Calu3 (cell line): Measurements from ENCODE around the gene QKI. TPM values are rescaled to one million over a fixed set of nuclear protein-coding genes. Genes with fewer than 3 reads are reported as not detected.

Experiments
- BruUV-seq: library from RNA; stranded (reverse); fragments of 400-500 nt; replicated peaks from 2 replicates; lab custom pipeline; 2021; lab: Mats Ljungman, UMichigan
- CTCF ChIA-PET: fragments of 300-600 bp; sonication (Branson Sonifier 250); formaldehyde crosslinking; loops from one replicate; lab custom pipeline; 2022; ENCODE audit warnings: antibody characterized with exemption; lab: Charles Lee
- DNase-seq: peaks from one replicate; pipeline ENCODE4 v3.0.0; 2022
- H3K27ac Mint-ChIP-seq: one replicate; pipeline ENCODE4 v1.8.0; 2022; ENCODE audit warnings: mixed read lengths; ENCODE audit not compliant: unreplicated experiment
- H3K27me3 Mint-ChIP-seq: one replicate; pipeline ENCODE4 v1.8.0; 2022; ENCODE audit warnings: mixed read lengths; ENCODE audit not compliant: unreplicated experiment
- H3K36me3 Mint-ChIP-seq: one replicate; pipeline ENCODE4 v1.8.0; 2022; ENCODE audit warnings: mild to moderate bottlenecking, moderate library complexity, mixed read lengths; ENCODE audit not compliant: insufficient read depth, unreplicated experiment
- H3K4me1 Mint-ChIP-seq: one replicate; pipeline ENCODE4 v1.8.0; 2022; ENCODE audit warnings: mild to moderate bottlenecking, low read depth, mixed read lengths; ENCODE audit not compliant: unreplicated experiment
- H3K4me3 Mint-ChIP-seq: one replicate; pipeline ENCODE4 v1.8.0; 2022; ENCODE audit warnings: mild to moderate bottlenecking, low read depth, moderate library complexity, mixed read lengths; ENCODE audit not compliant: unreplicated experiment
- H3K9me3 Mint-ChIP-seq: one replicate; pipeline ENCODE4 v1.8.0; 2022; ENCODE audit warnings: low read depth, mixed read lengths; ENCODE audit not compliant: unreplicated experiment
- intact Hi-C: fragments of 100-400 bp; cut with micrococcal nuclease; formaldehyde crosslinking; loops from one replicate; pipeline ENCODE4 v1.10.0; 2022; ENCODE audit not compliant: unreplicated experiment
- total RNA-seq: library from RNA; stranded (reverse); gene quantifications from 2 replicates; pipeline ENCODE4 v1.2.3, GENCODE V29; 2022
- TF ChIP-seq, protein P1 (sequence below): fragments of 200-600 bp; IDR thresholded peaks from one replicate; pipeline ENCODE4 v1.8.0; 2022; ENCODE audit warnings: antibody characterized with exemption; ENCODE audit not compliant: unreplicated experiment

QKI gene
- total RNA-seq, 1 experiment from 2014 or later, result 131 TPM

DNA sequence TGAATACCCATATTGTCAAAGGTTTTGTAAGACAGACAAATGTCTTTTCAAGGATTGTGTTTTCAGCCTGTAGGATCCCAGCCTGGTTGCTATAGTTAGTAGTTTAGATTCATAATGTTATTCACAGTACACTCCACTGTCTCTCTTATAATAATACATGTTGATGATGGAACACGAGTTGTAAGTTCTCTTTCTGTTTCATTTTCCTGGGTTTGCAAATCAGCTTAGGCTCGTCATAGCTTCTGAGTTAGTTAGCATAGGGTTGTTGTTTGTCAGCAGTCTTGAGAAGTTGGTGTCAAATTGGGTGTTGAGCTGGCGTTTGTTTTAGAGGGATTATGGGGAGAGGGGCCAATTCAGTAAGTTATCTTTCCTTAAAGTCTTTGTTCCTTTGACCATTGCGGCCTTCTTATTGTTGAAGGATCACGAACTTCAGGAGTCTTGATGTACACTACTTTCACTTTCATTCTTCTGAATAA is 45.8 kb downstream of the QKI start:
- no TSS peak for BruUV-seq
- peaks cover 25% of the 10 kb centered on the region for H3K36me3 Mint-ChIP-seq
- H3K27ac Mint-ChIP-seq, result peak overlapping the region; percentile 87
- peaks cover 62% of the 10 kb centered on the region for H3K4me1 Mint-ChIP-seq
- no peaks in the 10 kb centered on the region for H3K27me3 Mint-ChIP-seq
- peak overlapping the region; percentile 78 for H3K4me3 Mint-ChIP-seq
- CTCF ChIA-PET, result no interaction called here
- TF ChIP-seq, protein P1, sequence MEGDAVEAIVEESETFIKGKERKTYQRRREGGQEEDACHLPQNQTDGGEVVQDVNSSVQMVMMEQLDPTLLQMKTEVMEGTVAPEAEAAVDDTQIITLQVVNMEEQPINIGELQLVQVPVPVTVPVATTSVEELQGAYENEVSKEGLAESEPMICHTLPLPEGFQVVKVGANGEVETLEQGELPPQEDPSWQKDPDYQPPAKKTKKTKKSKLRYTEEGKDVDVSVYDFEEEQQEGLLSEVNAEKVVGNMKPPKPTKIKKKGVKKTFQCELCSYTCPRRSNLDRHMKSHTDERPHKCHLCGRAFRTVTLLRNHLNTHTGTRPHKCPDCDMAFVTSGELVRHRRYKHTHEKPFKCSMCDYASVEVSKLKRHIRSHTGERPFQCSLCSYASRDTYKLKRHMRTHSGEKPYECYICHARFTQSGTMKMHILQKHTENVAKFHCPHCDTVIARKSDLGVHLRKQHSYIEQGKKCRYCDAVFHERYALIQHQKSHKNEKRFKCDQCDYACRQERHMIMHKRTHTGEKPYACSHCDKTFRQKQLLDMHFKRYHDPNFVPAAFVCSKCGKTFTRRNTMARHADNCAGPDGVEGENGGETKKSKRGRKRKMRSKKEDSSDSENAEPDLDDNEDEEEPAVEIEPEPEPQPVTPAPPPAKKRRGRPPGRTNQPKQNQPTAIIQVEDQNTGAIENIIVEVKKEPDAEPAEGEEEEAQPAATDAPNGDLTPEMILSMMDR, result no peak
- intact Hi-C loops, result no loop called here
- no peaks in the 10 kb centered on the region for H3K9me3 Mint-ChIP-seq
- DNase-seq, result no peak

DNA sequence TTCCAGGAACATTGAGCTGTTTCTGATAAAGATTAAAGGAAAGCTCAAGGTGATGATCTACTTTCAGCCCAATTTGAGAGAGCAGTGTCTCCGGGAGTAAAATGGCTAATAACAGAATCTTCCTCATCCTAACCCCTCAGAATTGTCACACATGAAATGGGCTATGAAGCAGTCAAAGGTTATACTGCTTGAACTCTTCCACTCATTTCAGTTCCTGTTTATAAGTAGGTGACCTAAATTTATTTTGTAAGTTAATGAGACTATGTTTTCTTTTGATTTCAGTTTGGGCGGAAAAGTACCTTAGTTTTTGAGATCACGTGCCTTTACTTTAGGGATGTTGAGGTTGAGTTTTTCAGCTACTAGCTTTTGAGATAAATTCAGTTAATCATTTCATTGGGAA is 47.2 kb downstream of the QKI start:
- Mint-ChIP-seq H3K4me3 (peak overlapping the region; percentile 78), H3K36me3 (peaks cover 16% of the 10 kb centered on the region), H3K9me3 (no peaks in the 10 kb centered on the region), H3K27ac (no peak overlapping the region), H3K4me1 (peaks cover 49% of the 10 kb centered on the region), H3K27me3 (no peaks in the 10 kb centered on the region)
- no peak for DNase-seq
- BruUV-seq, result no TSS peak
- CTCF ChIA-PET, result no interaction called here
- TF ChIP-seq, protein P1, result no peak
- intact Hi-C loops, result no loop called here

DNA sequence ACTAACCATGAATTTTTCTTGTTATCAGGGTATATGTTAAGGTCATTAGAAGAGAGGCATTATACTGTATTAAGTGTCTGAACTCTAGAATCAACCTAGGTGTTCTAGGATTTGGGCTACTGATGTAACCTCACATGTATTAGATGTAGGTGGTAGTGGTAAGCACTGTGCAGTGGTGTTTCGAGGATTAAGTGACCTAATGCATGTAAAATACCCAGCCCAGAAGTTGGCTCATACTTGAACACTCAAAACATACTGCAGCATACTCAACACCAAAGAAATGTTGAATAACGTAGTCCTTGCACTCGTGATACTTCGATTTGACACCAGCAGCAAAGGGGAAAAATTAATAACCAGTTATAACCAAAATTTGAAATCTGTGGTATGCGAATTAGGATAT is 48.7 kb downstream of the QKI start:
- no TSS peak for BruUV-seq
- peaks cover 16% of the 10 kb centered on the region for H3K36me3 Mint-ChIP-seq
- H3K27ac Mint-ChIP-seq, result no peak overlapping the region
- no peak for DNase-seq
- TF ChIP-seq, protein P1, result no peak
- peaks cover 34% of the 10 kb centered on the region for H3K4me1 Mint-ChIP-seq
- H3K9me3 Mint-ChIP-seq, result no peaks in the 10 kb centered on the region
- no peaks in the 10 kb centered on the region for H3K27me3 Mint-ChIP-seq
- CTCF ChIA-PET, result no interaction called here
- H3K4me3 Mint-ChIP-seq, result no peak overlapping the region
- intact Hi-C loops, result no loop called here

DNA sequence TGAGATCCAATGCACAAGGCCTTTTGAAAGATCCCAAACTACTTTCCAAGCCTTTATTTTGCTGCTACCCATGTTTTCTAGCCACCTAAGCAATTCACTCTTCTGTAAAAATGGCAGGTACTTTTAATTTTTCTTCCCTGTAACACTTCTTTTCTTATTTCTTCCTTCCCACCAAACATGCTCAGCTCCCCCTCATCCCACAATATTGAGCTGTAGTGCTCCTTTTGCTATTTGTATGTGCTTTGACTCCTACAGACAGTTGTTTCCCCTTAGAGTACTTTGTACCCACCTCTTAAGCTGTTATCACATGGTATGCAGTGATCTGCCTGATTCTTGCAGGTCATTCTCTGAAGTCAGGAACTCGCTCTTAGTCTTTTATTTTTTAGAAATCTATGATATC is 49.3 kb downstream of the QKI start:
- H3K4me3 Mint-ChIP-seq, result no peak overlapping the region
- H3K27ac Mint-ChIP-seq, result no peak overlapping the region

More for the DNA sequence above, 49.3 kb downstream of the QKI start:
- TF ChIP-seq, protein P1, result no peak
- Mint-ChIP-seq H3K27me3 (no peaks in the 10 kb centered on the region), H3K36me3 (peaks cover 16% of the 10 kb centered on the region), H3K4me1 (peaks cover 31% of the 10 kb centered on the region), H3K9me3 (no peaks in the 10 kb centered on the region)
- no TSS peak for BruUV-seq
- intact Hi-C loops, result no loop called here
- no peak for DNase-seq
- CTCF ChIA-PET, result no interaction called here
